HepG2 (cell line): Measurements from ENCODE around the gene PSME3IP1. TPM values are rescaled to one million over a fixed set of nuclear protein-coding genes. Genes with fewer than 3 reads are reported as not detected.

ENCODE experiments used
- ARNT2 ChIP-seq: sonication (generic); formaldehyde crosslinking; IDR thresholded peaks from 2 replicates; pipeline ENCODE4 v1.8.0; 2022; ENCODE audit warnings: mild to moderate bottlenecking, low read depth, missing genetic modification reagents, moderate library complexity
- ATF2 ChIP-seq: sonication (generic); formaldehyde crosslinking; IDR thresholded peaks from 2 replicates; pipeline ENCODE4 v1.4.0; 2020; ENCODE audit warnings: missing genetic modification reagents
- CBX5 ChIP-seq: sonication (generic); formaldehyde crosslinking; IDR thresholded peaks from 2 replicates; pipeline ENCODE4 v1.4.0; 2020; ENCODE audit warnings: missing genetic modification reagents, borderline replicate concordance
- CHD4 ChIP-seq: fragments of 200-600 bp; sonication (generic); IDR thresholded peaks from 2 replicates; pipeline ENCODE4 v1.7.0; 2017; ENCODE audit warnings: mild to moderate bottlenecking, low read length, borderline replicate concordance
- FOSL1 ChIP-seq: sonication (generic); formaldehyde crosslinking; IDR thresholded peaks from 2 replicates; pipeline ENCODE4 v1.9.0; 2021; ENCODE audit warnings: missing genetic modification reagents, borderline replicate concordance
- FOXJ3 ChIP-seq: sonication (generic); formaldehyde crosslinking; IDR thresholded peaks from 2 replicates; pipeline ENCODE4 v1.4.0; 2020; ENCODE audit warnings: missing genetic modification reagents, mild to moderate bottlenecking, borderline replicate concordance
- GFI1 ChIP-seq: sonication (generic); formaldehyde crosslinking; IDR thresholded peaks from 2 replicates; pipeline ENCODE4 v1.5.0; 2020; ENCODE audit warnings: missing genetic modification reagents, mild to moderate bottlenecking, borderline replicate concordance
- KDM2A ChIP-seq: sonication (generic); formaldehyde crosslinking; IDR thresholded peaks from 2 replicates; pipeline ENCODE4 v1.4.0; 2020; ENCODE audit warnings: low read depth, missing genetic modification reagents, borderline replicate concordance
- KLF16 ChIP-seq, 2 experiments: sonication (generic) in 1 of 2; formaldehyde crosslinking in 1 of 2; IDR thresholded peaks; 2 replicates each; pipeline versions ENCODE4 v1.6.1 to v1.8.0; 2016 to 2023; ENCODE audit warnings: missing genetic modification reagents in 2 of 2, missing compliant biosample characterization in 1 of 2
- MBNL3 ChIP-seq: fragments of 250-450 bp; sonication (Bioruptor Pico); conservative IDR thresholded peaks from 2 replicates; pipeline ENCODE4 v1.8.0; 2022; ENCODE audit warnings: mild to moderate bottlenecking, inconsistent platforms
- MIXL1 ChIP-seq: IDR thresholded peaks from 2 replicates; pipeline ENCODE4 v1.6.1; 2016
- RFX1 ChIP-seq: fragments of 450-650 bp; IDR thresholded peaks from 2 replicates; pipeline ENCODE4 v1.6.1; 2017
- TAF15 ChIP-seq: fragments of 200-400 bp; formaldehyde crosslinking; IDR thresholded peaks from one replicate; pipeline ENCODE4 v1.6.1; 2018; ENCODE audit warnings: mild to moderate bottlenecking, low read depth, low read length; ENCODE audit not compliant: poor library complexity, severe bottlenecking
- THRA ChIP-seq: sonication (generic); formaldehyde crosslinking; IDR thresholded peaks from 2 replicates; pipeline ENCODE4 v1.4.0; 2020; ENCODE audit warnings: missing genetic modification reagents, borderline replicate concordance
- UBTF ChIP-seq: sonication (generic); formaldehyde crosslinking; IDR thresholded peaks from 2 replicates; pipeline ENCODE4 v1.4.0; 2020; ENCODE audit warnings: mild to moderate bottlenecking, missing genetic modification reagents
- ZBED4 ChIP-seq: sonication (generic); formaldehyde crosslinking; IDR thresholded peaks from 2 replicates; pipeline ENCODE4 v1.4.0; 2020; ENCODE audit warnings: missing genetic modification reagents, borderline replicate concordance
- ZBTB14 ChIP-seq: sonication (generic); formaldehyde crosslinking; IDR thresholded peaks from 2 replicates; pipeline ENCODE4 v1.4.0; 2020; ENCODE audit warnings: missing genetic modification reagents
- ZFP1 ChIP-seq: IDR thresholded peaks from 2 replicates; pipeline ENCODE4 v1.6.1; 2016
- ZNF546 ChIP-seq: sonication (generic); formaldehyde crosslinking; conservative IDR thresholded peaks from 2 replicates; pipeline ENCODE4 v1.8.1; 2023; ENCODE audit warnings: mild to moderate bottlenecking, missing genetic modification reagents
- ZNF703 ChIP-seq: sonication (generic); formaldehyde crosslinking; IDR thresholded peaks from 2 replicates; pipeline ENCODE4 v1.5.1; 2020; ENCODE audit warnings: missing genetic modification reagents, mild to moderate bottlenecking, moderate library complexity, borderline replicate concordance
- polyA plus RNA-seq, 8 experiments: library from polyadenylated mRNA; depleted of rRNA in 3 of 8; stranded (reverse) in 7 of 8; unstranded in 1 of 8; fragments of >200 nt; fragmentation: Illumina TruSeq in 4 of 8; extraction: Trizol in 4 of 8; gene quantifications; 2 replicates each; pipeline versions ENCODE4 v1.2.1 to v1.2.3, GENCODE V29; 2011 to 2016; ENCODE audit warnings: low read depth in 4 of 8, missing spikeins in 1 of 8, mixed read lengths in 1 of 8; ENCODE audit not compliant: insufficient read depth in 1 of 8
- total RNA-seq, 5 experiments: library from RNA; depleted of rRNA; stranded (reverse); fragments of >200 nt; fragmentation: Illumina TruSeq; extraction: Trizol; gene quantifications; 2 replicates each; pipeline ENCODE4 v1.2.3, GENCODE V29; 2016; ENCODE audit warnings: low read depth in 1 of 5

PSME3IP1 gene
- total and polyA plus RNA-seq, 2 of the 13 experiments (the other 11 are each of a cell fraction or from before 2014, with no cell fraction given), result 90.8 to 99.8 TPM

GRCh38 chr16:57185446-57185944 is 344 bp downstream of the PSME3IP1 start (continued):
- TF ChIP-seq KLF16 (CRISPR knock-in tag; IDR thresholded peaks at IDR 0.05) (no peak), ZFP1 (no peak; the same call in 1 of the 2 replicates), ZBTB14 (CRISPR knock-in tag) (peak; percentile 44; the same call in 1 of the 2 replicates), ARNT2 (CRISPR knock-in tag) (peak; percentile 50), ZNF703 (CRISPR knock-in tag) (no peak), FOSL1 (no peak), MBNL3 (CRISPR knock-in tag) (no peak), UBTF (CRISPR knock-in tag) (no peak), ZNF546 (CRISPR knock-in tag) (peak; percentile 76; the same call in 1 of the 2 replicates), THRA (CRISPR knock-in tag) (no peak), ATF2 (no peak), FOXJ3 (peak; percentile 50), MIXL1 (CRISPR knock-in tag) (0 out of 2 replicates have a peak, but pooled peaks have one; percentile 40), ZBED4 (CRISPR knock-in tag) (no peak), RFX1 (no peak), GFI1 (CRISPR knock-in tag) (no peak), KDM2A (CRISPR knock-in tag) (peak; percentile 36; the same call in 1 of the 2 replicates), TAF15 (no peak), CHD4 (no peak), CBX5 (CRISPR knock-in tag) (no peak)
